ENCODE data around the gene HYOU1. TPM values are rescaled to one million over a fixed set of nuclear protein-coding genes. Genes with fewer than 3 reads are reported as not detected.
A peak's percentile ranks its signal among the peaks of the same experiment; 100 is the strongest.

The HYOU1 gene
- total RNA-seq, 2 donors from 2014 or later: 107 to 138 TPM

DNA sequence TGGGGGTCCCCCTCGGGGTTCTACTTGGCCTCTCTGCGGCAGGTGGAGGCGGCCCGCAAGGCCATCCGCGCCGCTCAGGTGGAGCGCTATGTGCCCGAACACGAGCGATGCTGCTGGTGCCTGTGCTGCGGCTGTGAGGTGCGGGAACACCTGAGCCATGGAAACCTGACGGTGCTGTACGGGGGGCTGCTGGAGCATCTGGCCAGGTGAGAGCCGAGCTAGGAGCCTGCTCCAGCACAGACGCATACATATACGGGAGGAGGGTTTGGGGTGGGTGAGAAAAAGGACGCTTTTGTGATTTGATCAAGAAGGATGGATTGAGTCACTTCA, 58.7 kb downstream of the HYOU1 start:
- peak; percentile 51 for ATAC-seq
- no peak for DNase-seq
- intact Hi-C loops (cut with DNase I, micrococcal nuclease): no loop called here

DNA sequence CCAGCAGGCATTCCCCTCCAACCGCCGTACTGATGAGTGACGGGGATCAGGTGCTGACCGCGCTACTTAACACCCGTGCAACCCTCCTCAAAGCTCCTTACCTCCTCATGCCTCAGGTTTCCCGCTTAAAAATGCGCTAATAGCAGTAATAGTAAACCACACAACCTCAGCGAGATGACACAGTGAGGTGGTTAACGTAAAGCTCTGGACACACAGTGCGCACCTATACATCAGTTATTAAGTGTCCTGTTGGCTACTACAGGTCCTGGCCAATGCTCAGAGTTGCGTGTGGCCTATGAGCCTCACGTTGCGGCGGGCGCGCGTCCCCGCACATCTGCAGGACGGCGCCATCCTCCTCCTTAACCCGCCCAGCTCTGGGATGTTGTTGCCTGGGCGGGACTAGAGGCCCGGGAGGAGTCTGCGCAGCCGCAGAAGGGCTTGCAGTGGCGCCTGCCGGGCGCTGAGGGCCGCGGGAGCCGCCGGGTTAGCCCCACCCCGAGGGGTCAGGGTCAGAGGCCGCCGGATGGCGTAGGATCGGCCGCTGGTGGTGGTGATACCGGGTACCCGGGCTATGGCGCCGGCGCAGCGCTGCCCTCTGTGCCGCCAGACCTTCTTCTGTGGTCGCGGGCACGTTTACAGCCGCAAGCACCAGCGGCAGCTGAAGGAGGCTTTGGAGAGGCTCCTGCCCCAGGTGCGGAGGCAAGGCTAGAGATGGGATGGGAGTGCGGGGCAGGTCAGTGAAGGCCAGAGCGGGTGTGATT, 59.2 kb downstream of the HYOU1 start, which contains the start of gene CENATAC:
TSS of gene CENATAC (plus strand) at position 512 of the 761 bp plus-strand sequence. CDS start at position 572, 60 bp downstream.
- ATAC-seq (peak; percentile 100), DNase-seq (peak; percentile 95 to 97)
- intact Hi-C loops (cut with DNase I, micrococcal nuclease): no loop called here

DNA sequence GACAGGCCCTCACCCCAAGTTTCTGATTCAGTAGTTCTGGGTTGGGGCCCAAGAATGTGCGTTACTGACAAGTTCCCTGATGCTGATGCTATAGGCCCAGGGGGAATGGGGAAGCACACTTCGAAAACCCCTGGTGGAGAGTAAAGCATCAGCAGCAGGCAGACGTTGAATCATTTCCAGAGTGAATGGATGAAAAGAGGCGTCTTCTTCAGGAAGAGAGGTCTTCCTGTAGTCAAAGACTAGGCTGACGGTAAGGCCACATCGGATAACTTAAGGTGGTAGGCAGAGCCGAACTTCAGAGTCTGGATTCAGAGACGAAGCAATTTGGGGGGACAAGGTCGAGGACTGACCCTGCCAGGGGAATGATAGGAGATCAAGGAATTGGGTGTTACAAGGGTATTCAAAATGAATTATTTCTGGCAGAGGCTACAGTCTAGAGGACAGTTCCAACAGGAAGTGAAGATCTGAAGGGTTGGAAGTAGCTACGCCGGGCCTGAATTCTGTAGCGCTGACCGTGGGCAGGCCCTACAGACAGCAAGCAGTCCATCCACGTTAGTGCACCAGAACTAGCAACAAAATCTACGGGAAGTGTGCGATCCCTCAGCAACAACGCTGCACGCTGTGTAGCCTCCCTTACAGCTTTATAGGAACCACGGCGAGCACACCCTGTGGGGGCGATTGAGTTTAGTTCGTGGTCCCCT, 59.9 kb downstream of the HYOU1 start:
- intact Hi-C loops (cut with DNase I, micrococcal nuclease): no loop called here
- DNase-seq: peak in 1 of 2 donors; percentile 23
- peak; percentile 23 for ATAC-seq

Small RNAs within 50 kb of the gene (microRNA-seq; reads per million reads assigned to microRNA genes)
- gene MIR3656: 0.53 to 6.8 reads per million in 2 donors

Other genes starting within 250 kb of the HYOU1 start
- under 1 TPM; 0.12 to 0.39 TPM for gene CXCR5, start 173.3 kb downstream of the HYOU1 start, total RNA-seq
- 10 to 100 TPM; 36.4 to 36.5 TPM for gene BCL9L, start 131.3 kb downstream of the HYOU1 start, total RNA-seq
- not detected for gene UPK2, start 100.9 kb downstream of the HYOU1 start, total RNA-seq
- gene FOXR1, start 85.4 kb downstream of the HYOU1 start, total RNA-seq: not detected
- gene CENATAC, start 59.1 kb downstream of the HYOU1 start, total RNA-seq: 10 to 100 TPM; 22.7 to 28.5 TPM
- gene RPS25, start 38.9 kb downstream of the HYOU1 start, total RNA-seq: 100 to 1,000 TPM; 652 to 750 TPM
- 10 to 100 TPM; 65.1 to 72.8 TPM for gene TRAPPC4, start 38.4 kb downstream of the HYOU1 start, total RNA-seq
- gene SLC37A4, start 26.3 kb downstream of the HYOU1 start, total RNA-seq: 10 to 100 TPM; 43.0 to 59.9 TPM
- gene VPS11, start 10.6 kb upstream of the HYOU1 start, total RNA-seq: 10 to 100 TPM; 20.7 to 24.1 TPM
- 10 to 100 TPM; 16.1 to 26.1 TPM for gene HMBS, start 27.7 kb upstream of the HYOU1 start, total RNA-seq
- 10 to 100 TPM; 32.4 to 50.3 TPM for gene DPAGT1, start 44.6 kb upstream of the HYOU1 start, total RNA-seq
- gene C2CD2L, start 50.1 kb upstream of the HYOU1 start, total RNA-seq: 10 to 100 TPM; 26.6 to 43.7 TPM
- 10 to 100 TPM; 34.9 to 35.7 TPM for gene HINFP, start 64.4 kb upstream of the HYOU1 start, total RNA-seq
- not detected for gene ABCG4, start 91.8 kb upstream of the HYOU1 start, total RNA-seq
- gene NLRX1, start 111.5 kb upstream of the HYOU1 start, total RNA-seq: 10 to 100 TPM; 14.8 to 17.9 TPM
- gene NHERF4, start 128.3 kb upstream of the HYOU1 start, total RNA-seq: 10 to 100 TPM; 63.6 to 85.0 TPM
- 10 to 100 TPM; 12.4 to 14.1 TPM for gene CBL, start 149.1 kb upstream of the HYOU1 start, total RNA-seq

Data from left colon (tissue), 2 donors.